Muscle layer of duodenum (tissue), 2 donors: Measurements from ENCODE around the gene PPP2R2D.
"Not testable (repeated sequence)": the region's sequence is repeated elsewhere in the genome, so short reads cannot be mapped to it uniquely, and the experiment has no call there.

Experiments used
- H3K27ac ChIP-seq: one replicate; pipeline ENCODE4 v1.7.0; 2013; ENCODE audit warnings: mild to moderate bottlenecking, low read length
- H3K27me3 ChIP-seq: one replicate; pipeline ENCODE4 v1.7.0; 2013; ENCODE audit warnings: low read depth, mild to moderate bottlenecking, control low read depth, low read length
- H3K36me3 ChIP-seq, 2 donors: one replicate each; pipeline ENCODE4 v1.7.0; 2013; ENCODE audit warnings: low read length in 2 of 2, control low read depth in 1 of 2, mild to moderate bottlenecking in 1 of 2; ENCODE audit not compliant: insufficient read depth in 2 of 2, control insufficient read depth in 1 of 2
- H3K4me1 ChIP-seq, 2 donors: one replicate each; pipeline ENCODE4 v1.7.0; 2013; ENCODE audit warnings: low read length in 2 of 2, mild to moderate bottlenecking in 2 of 2, control low read depth in 1 of 2, moderate library complexity in 1 of 2; ENCODE audit not compliant: insufficient read depth in 2 of 2, control insufficient read depth in 1 of 2
- H3K4me3 ChIP-seq, 2 donors: one replicate each; pipeline ENCODE4 v1.7.0; 2013; ENCODE audit warnings: low read length in 2 of 2, low read depth in 1 of 2, mild to moderate bottlenecking in 1 of 2
- H3K9me3 ChIP-seq, 2 donors: one replicate each; pipeline ENCODE4 v1.7.0; 2013; ENCODE audit warnings: low read length in 2 of 2, control low read depth in 1 of 2, mild to moderate bottlenecking in 1 of 2; ENCODE audit not compliant: control insufficient read depth in 1 of 2
- donor health status: healthy.

PPP2R2D gene

GRCh38 chr10:131882151-131882550 lies 18.7 kb upstream of the PPP2R2D start:
- no peak overlapping the region for H3K27ac ChIP-seq

GRCh38 chr10:131882590-131883451 lies 18.0 kb upstream of the PPP2R2D start:
- no peak overlapping the region for H3K4me3 ChIP-seq
- peaks cover 0 to 6% of the 10 kb centered on the region in 2 donors for H3K4me1 ChIP-seq
- no peaks in the 10 kb centered on the region for H3K9me3 ChIP-seq
- H3K27ac ChIP-seq: no peak overlapping the region
- H3K36me3 ChIP-seq: no peaks in the 10 kb centered on the region
- no peaks in the 10 kb centered on the region for H3K27me3 ChIP-seq

More at GRCh38 chr10:131882151-131882550, 18.7 kb upstream of the PPP2R2D start:
- Histone ChIP-seq H3K4me3 (no peak overlapping the region), H3K4me1 (peaks cover 0 to 6% of the 10 kb centered on the region in 2 donors), H3K27me3 (no peaks in the 10 kb centered on the region), H3K9me3 (no peaks in the 10 kb centered on the region), H3K36me3 (no peaks in the 10 kb centered on the region)

GRCh38 chr10:131883621-131884393 lies 17.0 kb upstream of the PPP2R2D start:
- not testable (repeated sequence) for H3K36me3 ChIP-seq, H3K9me3 ChIP-seq, H3K4me1 ChIP-seq, H3K27ac ChIP-seq, H3K27me3 ChIP-seq, H3K4me3 ChIP-seq

GRCh38 chr10:131885391-131886165 lies 15.2 kb upstream of the PPP2R2D start:
- H3K9me3 ChIP-seq: no peaks in the 10 kb centered on the region
- no peak overlapping the region for H3K27ac ChIP-seq
- no peaks in the 10 kb centered on the region for H3K36me3 ChIP-seq
- no peak overlapping the region for H3K4me3 ChIP-seq
- peaks cover 0 to 6% of the 10 kb centered on the region in 2 donors for H3K4me1 ChIP-seq
- no peaks in the 10 kb centered on the region for H3K27me3 ChIP-seq

- Histone ChIP-seq H3K4me1 (peaks cover 0 to 6% of the 10 kb centered on the region in 2 donors), H3K4me3 (no peak overlapping the region), H3K36me3 (no peaks in the 10 kb centered on the region), H3K27ac (no peak overlapping the region), H3K27me3 (peaks cover 6% of the 10 kb centered on the region), H3K9me3 (no peaks in the 10 kb centered on the region)
These were observed 14.6 kb upstream of the PPP2R2D start for GRCh38 chr10:131886237-131886636.

- no peak overlapping the region for H3K27ac ChIP-seq
- peaks cover 6% of the 10 kb centered on the region for H3K27me3 ChIP-seq
- no peaks in the 10 kb centered on the region for H3K9me3 ChIP-seq
- no peaks in the 10 kb centered on the region for H3K36me3 ChIP-seq
- H3K4me1 ChIP-seq: peaks cover 0 to 6% of the 10 kb centered on the region in 2 donors
- no peak overlapping the region for H3K4me3 ChIP-seq
These were observed 12.6 kb upstream of the PPP2R2D start for GRCh38 chr10:131888186-131888604.

- H3K27ac ChIP-seq: no peak overlapping the region
- no peaks in the 10 kb centered on the region for H3K9me3 ChIP-seq
- no peak overlapping the region for H3K4me3 ChIP-seq
- peaks cover 0 to 6% of the 10 kb centered on the region in 2 donors for H3K4me1 ChIP-seq
- H3K27me3 ChIP-seq: peaks cover 6% of the 10 kb centered on the region
- no peaks in the 10 kb centered on the region for H3K36me3 ChIP-seq
These were observed 11.1 kb upstream of the PPP2R2D start for GRCh38 chr10:131889755-131890154.

GRCh38 chr10:131890276-131891195 lies 10.3 kb upstream of the PPP2R2D start:
- H3K36me3 ChIP-seq: no peaks in the 10 kb centered on the region
- peaks cover 0 to 2% of the 10 kb centered on the region in 2 donors for H3K4me1 ChIP-seq
- H3K27me3 ChIP-seq: peaks cover 6% of the 10 kb centered on the region
- no peak overlapping the region for H3K4me3 ChIP-seq
- no peak overlapping the region for H3K27ac ChIP-seq
- no peaks in the 10 kb centered on the region for H3K9me3 ChIP-seq

- H3K27me3 ChIP-seq: peaks cover 6% of the 10 kb centered on the region
- no peak overlapping the region for H3K27ac ChIP-seq
- H3K9me3 ChIP-seq: no peaks in the 10 kb centered on the region
- H3K4me3 ChIP-seq: no peak overlapping the region
- H3K36me3 ChIP-seq: no peaks in the 10 kb centered on the region
- no peaks in the 10 kb centered on the region for H3K4me1 ChIP-seq
These were observed 9.4 kb upstream of the PPP2R2D start for GRCh38 chr10:131891196-131891928.
